HG03196 (cell line): ENCODE results near the gene ABCC1.
"Not testable (repeated sequence)": the region's sequence is repeated elsewhere in the genome, so short reads cannot be mapped to it uniquely, and the experiment has no call there.

ENCODE experiments used
- ATAC-seq: cut with Tn5 transposase; IDR thresholded peaks from one replicate; pipeline ENCODE4 v1.9.1; 2021; ENCODE audit not compliant: unreplicated experiment

The ABCC1 gene

GRCh38 chr16:15949210-15950160 lies at the start of gene ABCC1:
Gene ABCC1 (plus strand): TSS chr16:15949616. CDS start chr16:15949752, 136 bp downstream.
- ATAC-seq: peak; percentile 47

GRCh38 chr16:15900357-15900756 lies 49.1 kb upstream of the ABCC1 start:
- no peak for ATAC-seq

GRCh38 chr16:15900901-15901500 lies 48.4 kb upstream of the ABCC1 start:
- ATAC-seq: no peak

- ATAC-seq: no peak
These were observed 45.5 kb upstream of the ABCC1 start for GRCh38 chr16:15903960-15904359.

- ATAC-seq: no peak
These were observed 43.0 kb upstream of the ABCC1 start for GRCh38 chr16:15906439-15906838.

GRCh38 chr16:15907863-15908478 lies 41.4 kb upstream of the ABCC1 start:
- peak; percentile 87 for ATAC-seq

- ATAC-seq: no peak
These were observed 38.2 kb upstream of the ABCC1 start for GRCh38 chr16:15911198-15911597.

- ATAC-seq: no peak
These were observed 36.2 kb upstream of the ABCC1 start for GRCh38 chr16:15913046-15913698.

GRCh38 chr16:15915555-15916081 lies 33.8 kb upstream of the ABCC1 start:
- ATAC-seq: no peak

GRCh38 chr16:15916323-15916722 lies 33.1 kb upstream of the ABCC1 start:
- no peak for ATAC-seq

GRCh38 chr16:15918314-15918713 lies 31.1 kb upstream of the ABCC1 start:
- not testable (repeated sequence) for ATAC-seq

GRCh38 chr16:15919331-15919730 lies 30.1 kb upstream of the ABCC1 start:
- no peak for ATAC-seq

GRCh38 chr16:15924996-15925395 lies 24.4 kb upstream of the ABCC1 start:
- ATAC-seq: no peak

- ATAC-seq: no peak
These were observed 23.8 kb upstream of the ABCC1 start for GRCh38 chr16:15925631-15926030.

- ATAC-seq: no peak
These were observed 20.9 kb upstream of the ABCC1 start for GRCh38 chr16:15928261-15929104.

- no peak for ATAC-seq
These were observed 16.5 kb upstream of the ABCC1 start for GRCh38 chr16:15932939-15933338.

GRCh38 chr16:15933781-15934180 lies 15.6 kb upstream of the ABCC1 start:
- ATAC-seq: no peak

GRCh38 chr16:15934991-15935390 lies 14.4 kb upstream of the ABCC1 start:
- ATAC-seq: no peak

- not testable (repeated sequence) for ATAC-seq
These were observed 12.6 kb upstream of the ABCC1 start for GRCh38 chr16:15936809-15937208.
